ENCODE measurements around the gene TMEM123.
"Not testable (repeated sequence)": the region's sequence is repeated elsewhere in the genome, so short reads cannot be mapped to it uniquely, and the experiment has no call there.

TMEM123 gene

DNA sequence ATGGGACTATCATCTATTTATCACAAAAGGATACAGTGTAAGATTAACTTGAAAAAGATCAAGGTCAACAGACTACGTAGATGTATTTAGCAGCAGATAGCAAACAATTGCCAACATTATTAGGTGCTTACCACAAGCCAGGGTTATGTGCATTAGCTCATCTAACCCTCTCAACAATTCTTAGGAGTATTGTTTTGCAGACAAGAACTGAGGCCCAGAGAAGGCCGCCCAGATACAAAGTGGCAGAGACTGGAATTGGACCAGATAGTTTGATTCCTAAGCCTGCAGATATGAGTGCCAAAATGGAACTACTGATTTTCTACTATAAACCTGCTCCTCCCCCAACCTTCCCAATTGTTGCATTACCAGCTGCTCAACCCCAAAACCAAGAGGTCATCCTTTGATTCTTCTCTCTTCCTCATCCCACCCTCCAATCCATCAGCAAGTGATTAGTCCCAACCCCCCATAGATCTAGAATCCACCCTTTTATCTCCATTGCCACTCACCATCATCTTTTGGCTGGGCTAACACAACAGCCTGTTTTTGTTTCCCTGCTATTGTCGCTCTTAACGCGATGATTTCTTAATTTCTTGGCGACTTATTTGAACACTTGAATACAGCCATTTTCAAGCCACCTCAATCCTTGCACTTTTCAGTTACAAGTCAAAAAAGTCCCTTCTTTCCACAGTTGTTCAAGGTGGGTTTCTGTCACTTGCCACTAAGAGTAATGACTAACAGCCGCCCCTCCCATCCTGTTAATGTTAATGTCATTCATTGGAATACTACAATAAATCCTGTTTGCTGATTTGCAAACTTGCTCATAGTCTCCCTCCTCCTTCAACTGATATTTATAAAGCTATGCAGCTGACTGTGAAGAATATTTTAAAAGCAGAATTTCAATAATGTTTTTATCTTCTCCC, 2.7 kb downstream of the TMEM123 start:
- no peak for ATAC-seq
- peak; percentile 38 for DNase-seq

DNA sequence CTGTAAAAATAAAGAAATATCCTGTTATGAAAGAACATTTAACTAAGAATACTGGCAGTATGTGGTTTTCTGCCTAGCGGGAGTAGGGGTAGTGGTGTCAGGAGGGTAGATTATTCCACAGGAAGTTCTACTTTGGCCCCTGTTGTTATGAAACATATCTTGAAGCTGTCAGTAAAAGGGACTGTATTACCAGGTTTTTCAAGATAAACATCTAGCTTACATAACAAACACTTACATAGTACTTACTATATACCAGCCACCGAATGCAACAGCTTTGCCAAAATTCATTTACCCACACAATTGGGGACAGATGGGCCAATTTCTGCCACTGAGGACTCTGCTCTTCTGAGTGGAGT, 3.7 kb downstream of the TMEM123 start:
- no peak for DNase-seq
- ATAC-seq, result no peak

DNA sequence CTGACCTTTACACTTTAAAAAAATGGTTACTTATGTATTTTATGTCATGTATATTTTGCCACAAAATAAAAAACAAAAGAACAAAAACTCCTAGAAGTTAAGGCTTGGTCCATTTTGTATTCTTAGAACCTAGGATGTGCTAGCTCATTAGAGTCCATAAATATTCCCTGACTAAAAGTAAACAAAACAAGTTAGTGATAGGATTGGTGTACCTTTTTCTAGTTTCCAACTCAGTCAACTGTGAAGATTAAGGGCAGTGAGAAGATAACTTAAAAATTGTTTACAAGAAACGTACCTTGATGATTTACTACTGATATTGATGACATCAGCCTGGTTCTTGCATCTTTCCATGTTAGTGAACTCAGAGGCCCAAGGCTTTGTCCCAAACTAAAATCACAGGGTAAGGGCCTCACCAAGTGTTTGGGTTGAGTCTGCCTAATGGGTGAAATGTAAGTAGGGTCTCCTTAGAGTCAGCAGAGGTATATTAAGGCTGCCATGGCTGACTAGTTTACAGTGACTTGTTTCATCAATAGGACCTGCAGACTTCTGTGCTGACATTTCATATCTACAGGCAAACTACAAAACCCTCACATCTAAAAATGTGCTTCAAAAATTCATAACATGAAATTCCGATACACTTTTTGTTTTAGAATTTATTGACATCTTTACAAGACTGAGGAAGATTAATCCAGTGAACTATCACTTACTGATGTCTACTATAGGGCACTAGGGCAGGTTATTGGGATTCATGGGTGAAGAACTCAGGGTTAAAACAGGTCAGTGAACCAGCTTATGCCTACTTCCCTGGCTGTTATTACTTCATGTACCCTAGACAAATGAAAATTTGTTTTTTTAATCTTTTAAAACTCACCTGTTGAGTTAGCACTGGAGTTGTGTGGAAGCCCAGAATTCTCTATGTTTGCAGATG, 4.4 kb downstream of the TMEM123 start:
- DNase-seq (no peak), ATAC-seq (no peak)

DNA sequence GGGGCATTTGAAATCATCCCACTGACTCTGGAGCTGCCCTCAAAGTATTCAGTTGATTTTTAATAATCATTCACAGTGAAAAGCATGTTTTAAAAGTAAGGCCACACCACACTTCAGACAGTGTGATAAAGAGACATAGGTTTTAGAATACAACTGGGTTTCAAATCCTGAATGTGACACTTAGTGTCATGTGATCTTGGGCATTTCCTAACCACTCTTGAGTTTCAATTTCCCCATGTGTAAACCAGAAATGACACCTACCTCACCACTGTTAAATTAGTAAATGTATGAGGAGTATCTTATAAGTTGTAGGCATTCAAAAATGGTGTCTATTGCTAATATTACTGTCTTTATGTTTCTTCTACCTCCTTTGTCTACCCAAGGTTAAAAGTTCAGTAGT, 5.4 kb downstream of the TMEM123 start:
- no peak for DNase-seq
- peak; percentile 62 for ATAC-seq

DNA sequence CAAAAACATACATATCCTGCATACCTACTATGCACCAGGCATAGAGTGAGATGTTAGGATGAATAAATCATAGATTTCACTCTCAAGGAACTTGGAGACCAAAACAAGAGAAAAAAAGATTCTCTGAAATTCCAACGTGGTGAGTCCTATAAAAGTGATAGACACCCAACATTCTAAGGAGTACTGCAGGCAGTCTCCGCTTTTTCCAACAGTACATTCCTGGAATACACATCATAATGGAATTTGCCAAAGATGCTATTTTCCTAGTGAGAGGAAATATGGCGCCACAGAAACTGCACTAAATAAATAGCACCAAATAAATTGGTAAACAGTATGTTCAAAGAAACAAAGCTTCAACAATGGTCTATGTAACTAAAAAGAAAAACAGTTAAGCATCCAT, 6.0 kb downstream of the TMEM123 start:
- no peak for ATAC-seq
- DNase-seq, result no peak

DNA sequence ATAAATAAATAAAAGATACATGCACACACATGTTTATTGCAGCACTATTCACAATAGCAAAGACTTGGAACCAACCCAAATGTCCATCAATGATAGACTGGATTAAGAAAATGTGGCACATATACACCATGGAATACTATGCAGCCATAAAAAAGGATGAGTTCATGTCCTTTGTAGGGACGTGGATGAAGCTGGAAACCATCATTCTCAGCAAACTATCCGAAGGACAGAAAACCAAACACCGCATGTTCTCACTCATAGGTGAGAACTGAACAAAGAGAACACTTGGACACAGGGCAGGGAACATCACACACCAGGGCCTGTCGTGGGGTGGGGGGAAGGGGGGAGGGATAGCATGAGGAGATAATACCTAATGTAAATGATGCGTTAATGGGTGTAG, 7.9 kb downstream of the TMEM123 start:
- not testable (repeated sequence) for DNase-seq, ATAC-seq

DNA sequence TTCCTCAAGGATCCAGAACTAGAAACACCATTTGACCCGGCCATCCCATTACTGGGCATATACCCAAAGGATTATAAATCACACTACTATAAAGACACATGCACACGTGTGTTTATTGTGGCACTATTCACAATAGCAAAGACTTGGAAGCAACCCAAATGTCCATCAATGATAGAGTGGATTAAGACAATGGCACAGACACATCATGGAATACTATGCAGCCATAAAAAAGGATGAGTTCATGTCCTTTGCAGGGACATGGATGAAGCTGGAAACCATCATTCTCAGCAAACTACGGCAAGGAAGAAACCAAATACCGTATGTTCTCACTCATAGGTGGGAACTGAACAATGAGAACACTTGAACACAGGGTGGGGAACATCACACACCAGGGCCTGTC, 8.4 kb downstream of the TMEM123 start:
- ATAC-seq, result not testable (repeated sequence)

DNA sequence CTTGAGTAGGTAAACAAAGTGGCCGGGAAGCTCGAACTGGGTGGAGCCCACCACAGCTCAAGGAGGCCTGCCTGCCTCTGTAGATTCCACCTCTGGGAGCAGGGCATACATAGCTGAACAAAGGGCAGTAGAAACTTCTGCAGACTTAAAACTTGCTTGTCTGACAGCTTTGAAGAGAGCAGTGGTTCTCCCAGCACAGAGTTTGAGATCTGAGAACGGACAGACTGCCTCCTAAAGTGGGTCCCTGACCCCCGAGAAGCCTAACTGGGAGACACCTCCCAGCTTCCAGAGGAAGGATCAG, 13.6 kb downstream of the TMEM123 start:
- ATAC-seq, DNase-seq: not testable (repeated sequence)

More for the DNA sequence above, 8.4 kb downstream of the TMEM123 start:
- not testable (repeated sequence) for DNase-seq

DNA sequence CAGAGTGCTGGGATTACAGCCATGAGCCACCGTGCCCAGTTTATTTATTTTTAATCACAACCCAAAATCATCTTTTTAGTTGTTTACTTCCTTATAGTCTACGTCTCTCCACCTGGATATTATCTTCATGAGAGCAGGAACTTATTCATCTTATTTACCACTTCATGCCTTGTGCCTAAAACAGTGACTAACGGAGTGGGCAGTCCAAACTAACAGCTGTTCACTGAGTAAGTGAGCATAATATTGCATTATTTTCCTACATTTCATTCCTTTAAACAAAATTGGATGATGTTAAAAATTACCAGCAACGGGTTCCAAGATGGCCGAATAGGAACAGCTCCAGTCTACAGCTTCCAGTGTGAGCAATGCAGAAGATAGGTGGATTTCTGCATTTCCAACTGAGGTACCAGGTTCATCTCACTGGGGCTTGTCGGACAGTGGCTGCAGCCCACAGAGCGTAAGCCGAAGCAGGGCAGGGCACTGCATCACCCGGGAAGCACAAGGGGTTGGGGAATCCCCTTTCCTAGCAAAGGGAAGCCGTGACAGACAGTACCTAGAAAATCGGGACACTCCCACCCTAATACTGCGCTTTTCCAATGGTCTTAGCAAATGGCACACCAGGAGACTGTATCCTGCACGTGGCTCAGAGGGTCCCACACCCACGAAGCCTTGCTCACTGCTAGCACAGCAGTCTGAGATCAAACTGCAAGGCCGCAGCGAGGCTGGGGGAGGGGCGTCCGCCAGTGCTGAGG, 14.1 kb downstream of the TMEM123 start:
- DNase-seq (peak; percentile 46), ATAC-seq (no peak)

DNA sequence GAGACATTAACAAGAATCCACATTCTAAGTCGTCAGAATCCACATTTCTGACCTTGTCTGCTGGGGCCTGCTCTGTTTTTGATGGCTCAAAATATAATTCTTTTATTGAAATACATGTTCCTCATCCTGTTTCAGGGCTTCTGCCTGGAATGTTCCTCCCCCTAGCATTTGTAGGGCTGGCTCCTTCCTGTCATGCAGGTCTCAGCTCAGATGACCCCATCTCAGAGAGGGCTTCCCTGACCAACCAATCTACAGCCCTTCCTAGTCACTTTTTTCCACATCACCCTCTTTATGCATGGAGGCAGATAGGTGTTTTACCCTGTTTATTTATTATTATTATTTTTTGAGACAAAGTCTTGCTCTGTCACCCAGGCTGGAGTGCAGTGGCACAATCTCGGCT, 14.8 kb downstream of the TMEM123 start:
- ATAC-seq, result no peak
- no peak for DNase-seq

DNA sequence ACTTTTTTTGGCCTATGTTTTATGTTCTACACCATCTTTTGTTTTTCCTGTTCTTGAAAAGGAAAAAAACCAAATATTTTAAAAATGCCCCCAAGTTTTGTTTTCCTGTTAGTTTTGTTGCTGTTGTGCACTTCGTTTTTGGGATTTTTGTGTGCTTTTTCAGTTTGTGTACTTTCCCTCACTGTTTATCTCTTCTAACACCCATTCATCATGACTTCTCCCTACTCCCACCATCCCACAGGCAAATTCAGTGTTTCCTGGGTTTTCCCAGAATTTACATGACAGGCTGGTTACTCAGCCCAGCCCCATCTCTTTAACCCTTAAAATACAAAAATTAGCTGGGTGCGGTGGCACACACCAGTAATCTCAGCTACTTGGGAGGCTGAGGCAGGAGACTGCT, 15.6 kb downstream of the TMEM123 start:
- ATAC-seq, result no peak
- no peak for DNase-seq

DNA sequence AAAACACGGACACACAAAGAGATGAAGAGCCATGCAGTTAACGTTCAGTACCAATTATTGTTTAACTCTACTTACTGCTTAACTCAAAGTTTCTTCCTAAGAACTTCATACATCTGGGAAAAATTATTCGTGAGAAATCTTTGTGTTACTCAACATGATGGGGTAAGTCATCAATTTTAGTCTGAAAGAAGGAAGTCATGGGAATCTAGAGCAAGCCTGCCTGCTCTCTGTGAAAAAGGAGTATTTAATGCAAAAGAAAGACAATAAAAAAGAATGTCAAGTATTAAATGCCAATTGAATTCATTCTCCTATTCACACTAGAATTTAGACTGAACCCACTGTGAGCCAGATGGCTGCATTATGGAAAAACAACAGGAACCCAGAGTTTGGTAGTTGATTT, 16.0 kb downstream of the TMEM123 start:
- ATAC-seq (no peak), DNase-seq (no peak)

DNA sequence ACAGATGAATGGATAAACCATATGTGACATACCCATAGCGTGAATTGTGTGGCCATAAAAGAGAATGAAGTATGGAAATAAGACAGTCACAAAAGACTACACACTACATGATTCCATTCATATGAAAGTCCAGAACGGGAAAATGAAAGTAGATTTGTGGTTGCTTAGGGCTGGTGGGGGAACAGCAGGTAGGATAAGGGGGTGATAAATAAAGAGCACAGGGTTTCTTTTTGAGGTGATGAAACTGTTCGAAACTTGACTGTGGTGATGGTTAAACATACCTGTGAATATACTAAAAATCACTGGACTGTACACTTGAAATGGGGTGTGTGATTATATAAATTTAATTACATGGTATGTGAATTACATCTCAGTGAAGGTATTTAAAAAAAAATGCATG, 16.9 kb downstream of the TMEM123 start:
- DNase-seq (no peak), ATAC-seq (no peak)

DNA sequence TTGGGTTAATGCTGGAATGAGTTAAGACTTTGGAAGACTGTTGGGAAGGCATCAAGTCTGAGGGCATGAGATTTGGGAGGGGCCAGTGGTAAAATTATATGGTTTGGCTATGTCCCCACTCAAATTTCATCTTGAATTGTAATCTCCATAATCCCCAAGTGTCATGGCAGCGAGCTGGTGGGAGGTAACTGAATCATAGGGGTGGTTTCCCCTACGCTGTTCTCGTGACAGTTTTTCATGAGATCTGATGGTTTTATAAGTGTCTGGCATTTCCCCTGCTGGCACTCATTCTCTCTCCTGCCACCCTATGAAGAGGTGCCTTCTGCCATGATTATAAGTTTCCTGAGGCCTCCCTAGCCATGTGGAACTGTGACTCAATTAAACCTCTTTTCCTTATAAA, 19.0 kb downstream of the TMEM123 start:
- not testable (repeated sequence) for ATAC-seq, DNase-seq

DNA sequence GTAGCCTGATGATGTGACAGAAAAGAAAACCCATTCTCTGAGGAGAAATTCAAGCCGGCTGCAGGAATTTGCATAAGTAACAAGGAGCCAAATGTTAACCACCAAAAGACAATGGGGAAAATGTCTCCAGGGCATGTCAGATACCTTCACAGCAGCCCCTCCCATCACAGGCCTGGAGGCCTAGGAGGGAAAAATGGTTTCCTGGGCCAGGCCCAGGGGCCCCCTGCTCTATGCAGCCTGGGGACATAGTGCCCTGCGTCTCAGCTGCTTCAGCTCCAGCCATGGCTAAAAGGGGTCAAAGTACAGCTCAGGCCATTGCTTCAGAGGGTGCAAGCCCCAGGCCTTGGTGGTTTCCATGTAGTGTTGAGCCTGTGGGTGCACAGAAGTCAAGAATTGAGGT, 20.0 kb downstream of the TMEM123 start:
- not testable (repeated sequence) for DNase-seq, ATAC-seq

DNA sequence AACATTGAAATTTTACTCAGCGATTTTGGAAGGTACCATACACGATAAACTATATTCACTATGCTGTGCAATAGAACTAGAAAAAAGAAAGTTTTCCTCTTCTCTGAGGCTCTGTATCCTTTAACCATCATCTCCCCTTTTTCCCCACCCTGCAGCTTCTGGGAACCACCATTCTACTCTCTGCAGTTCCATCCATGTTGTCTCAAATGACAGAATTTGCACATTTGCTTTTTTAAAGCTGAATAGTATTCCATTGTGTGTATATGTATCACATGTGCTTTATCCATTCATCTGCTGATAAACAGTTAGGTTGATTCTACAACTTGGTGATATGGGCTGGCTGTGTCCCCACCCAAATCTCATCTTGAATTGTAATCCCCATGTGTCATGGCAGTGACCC, 21.2 kb downstream of the TMEM123 start:
- DNase-seq (no peak), ATAC-seq (no peak)

DNA sequence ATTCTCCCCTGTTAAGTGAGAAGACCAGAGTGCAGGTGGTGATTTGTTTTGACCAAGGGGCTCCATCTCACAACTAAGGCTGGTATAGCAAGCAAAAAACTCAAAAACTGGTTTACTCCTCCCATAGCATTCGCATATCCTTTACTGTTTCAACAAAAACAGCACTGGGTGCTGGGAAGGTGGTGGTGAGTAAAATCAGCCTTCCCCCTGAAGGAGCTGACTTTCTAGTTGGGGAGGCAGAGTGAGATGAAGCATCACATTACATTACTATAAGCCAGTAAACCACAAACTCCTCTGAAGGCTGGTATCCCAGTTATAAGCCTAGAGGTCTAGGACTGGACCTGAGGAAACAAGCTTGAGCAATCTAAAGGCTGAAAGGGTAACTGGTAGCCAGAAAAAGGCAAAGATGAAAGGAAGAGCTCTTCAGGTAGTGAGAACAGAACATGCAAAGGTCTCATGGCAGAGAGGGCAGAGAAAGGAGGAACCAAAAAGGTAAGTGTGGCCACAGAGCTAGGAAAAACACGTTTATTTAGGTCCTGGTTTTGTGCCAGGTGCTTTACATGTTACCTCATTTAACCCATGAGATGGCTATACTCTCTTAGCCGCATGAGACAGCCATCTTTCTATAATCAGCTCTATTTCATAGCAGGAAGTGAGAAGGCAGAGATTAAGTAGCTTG, 22.3 kb downstream of the TMEM123 start:
- ATAC-seq (peak; percentile 88), DNase-seq (no peak)

DNA sequence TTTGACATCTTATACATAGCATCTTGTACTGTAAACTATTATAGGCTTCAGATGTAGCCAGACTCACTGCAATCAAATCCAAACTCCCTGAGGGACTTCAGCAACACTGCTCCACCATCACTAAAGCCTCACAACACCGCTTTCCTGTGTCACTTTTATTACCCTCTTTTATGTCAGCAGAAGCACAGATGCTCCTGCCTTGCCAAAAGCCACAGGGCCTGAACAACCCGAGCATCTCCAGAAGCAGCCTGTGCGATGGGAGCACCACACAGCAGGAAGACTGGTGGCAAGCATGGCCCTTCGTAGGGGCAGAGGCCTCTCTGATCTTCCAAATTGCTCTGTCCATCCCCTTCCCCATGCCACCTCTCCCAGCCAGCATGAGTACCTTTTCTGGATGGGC, 22.9 kb downstream of the TMEM123 start:
- no peak for DNase-seq
- ATAC-seq, result no peak

DNA sequence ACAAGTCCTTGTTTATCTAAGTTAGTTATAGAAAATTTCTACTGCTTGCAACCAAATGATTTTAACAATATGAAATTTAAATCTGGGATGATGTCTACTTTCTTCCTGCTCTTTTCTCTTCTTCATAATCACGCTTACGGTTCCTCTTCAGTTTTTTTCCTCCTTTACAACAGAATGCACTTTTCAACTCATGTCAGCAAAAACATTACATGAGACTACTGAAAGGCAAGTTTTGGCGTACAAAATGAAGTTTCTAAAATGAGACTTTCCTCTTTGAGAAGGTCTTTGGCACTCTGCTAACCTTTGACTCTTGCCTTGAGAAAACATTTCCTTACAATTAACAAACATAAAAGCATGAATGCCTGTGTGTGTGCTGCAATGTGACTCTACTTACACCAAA, 23.3 kb downstream of the TMEM123 start:
- DNase-seq (no peak), ATAC-seq (no peak)

DNA sequence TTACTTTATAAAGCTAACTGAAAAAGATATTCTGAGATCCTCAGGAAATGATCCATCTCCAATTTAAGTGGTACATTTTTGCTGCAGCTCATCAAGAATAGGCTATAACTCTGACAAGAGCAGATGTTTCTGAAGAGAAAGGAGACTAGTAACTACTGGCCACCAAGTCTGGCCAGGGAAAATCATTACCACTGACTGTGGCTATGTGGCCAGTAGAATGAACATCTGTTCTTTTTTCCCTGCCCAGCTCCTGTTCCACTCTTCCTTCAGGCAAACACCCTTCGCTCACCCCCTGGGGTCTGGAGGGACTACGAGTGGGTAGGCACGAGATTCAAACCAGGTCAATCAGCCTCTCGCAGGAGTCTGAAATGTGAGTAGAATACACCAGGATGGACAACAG, 23.9 kb downstream of the TMEM123 start:
- no peak for DNase-seq
- ATAC-seq, result no peak

DNA sequence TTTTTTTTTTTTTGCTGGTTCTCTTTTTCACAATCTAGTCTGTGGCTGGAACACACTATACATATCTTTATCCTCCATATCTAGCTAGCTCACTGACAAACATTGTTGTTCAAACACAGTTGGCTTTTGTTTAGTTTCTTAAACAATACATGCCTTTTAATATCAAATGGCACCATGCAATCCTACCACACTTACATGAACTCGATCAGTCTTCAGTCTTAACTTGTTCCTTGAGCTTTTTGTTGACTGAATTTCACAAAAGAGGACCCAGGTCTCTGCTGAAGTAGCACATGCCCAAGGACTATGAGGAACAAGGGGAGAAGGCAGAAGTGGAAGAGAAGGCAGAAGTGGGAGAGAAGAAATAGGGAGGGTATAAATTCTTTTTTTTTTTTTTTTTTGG, 25.5 kb downstream of the TMEM123 start:
- ATAC-seq (no peak), DNase-seq (no peak)

DNA sequence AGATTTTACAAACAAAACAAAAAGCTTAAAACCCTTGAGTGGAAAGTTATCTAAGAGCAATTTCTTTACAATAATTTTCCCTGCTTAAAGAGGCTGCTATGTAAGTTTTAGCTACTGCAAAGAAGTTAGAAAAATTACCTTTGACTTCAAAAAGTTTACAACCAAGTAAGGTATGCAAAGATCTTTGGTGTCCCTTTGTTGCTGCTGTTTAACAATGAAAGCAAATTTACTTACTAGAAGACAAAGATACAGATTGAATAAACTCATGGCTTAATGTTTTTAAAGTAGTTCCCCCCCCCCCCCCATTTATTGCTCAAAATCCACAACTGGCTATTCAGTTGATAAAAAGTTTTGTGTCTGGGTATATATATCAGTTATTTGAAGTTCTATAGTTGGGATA, 26.0 kb downstream of the TMEM123 start:
- no peak for DNase-seq
- ATAC-seq, result no peak

Data from stimulated activated naive CD8-positive, alpha-beta T cell treated with anti-CD3 and anti-CD28 coated beads, Interleukin-15, Interleukin-2, amounts not matched to agents 100 U/mL and 50 U/mL, for 24 hours (primary cell).